WTC11 (cell line): Measurements from ENCODE around the gene RBM19. TPM values are rescaled to one million over a fixed set of nuclear protein-coding genes. Genes with fewer than 3 reads are reported as not detected.

Experiments used
- NFE2L1 ChIP-seq: sonication (generic); formaldehyde crosslinking; IDR thresholded peaks from 2 replicates; pipeline ENCODE4 v1.8.1; 2023; ENCODE audit warnings: missing genetic modification reagents
- NR3C1 ChIP-seq: sonication (generic); formaldehyde crosslinking; conservative IDR thresholded peaks from 2 replicates; pipeline ENCODE4 v1.8.1; 2023; ENCODE audit warnings: low read depth, mild to moderate bottlenecking, missing genetic modification reagents
- total RNA-seq: library from RNA; stranded (reverse); gene quantifications from 3 replicates; pipeline ENCODE4 v1.2.3, GENCODE V29; 2021
- TF ChIP-seq, protein P1 (sequence below): sonication (generic); formaldehyde crosslinking; IDR thresholded peaks from 2 replicates; pipeline ENCODE4 v1.8.0; 2022; ENCODE audit warnings: missing genetic modification reagents
- TF ChIP-seq, protein P2 (sequence below): sonication (generic); formaldehyde crosslinking; IDR thresholded peaks from 2 replicates; pipeline ENCODE4 v1.8.1; 2022; ENCODE audit warnings: low read depth, mild to moderate bottlenecking, moderate library complexity, missing genetic modification reagents, borderline replicate concordance

Gene RBM19
- total RNA-seq, 1 experiment from 2014 or later, result 60.1 TPM

DNA sequence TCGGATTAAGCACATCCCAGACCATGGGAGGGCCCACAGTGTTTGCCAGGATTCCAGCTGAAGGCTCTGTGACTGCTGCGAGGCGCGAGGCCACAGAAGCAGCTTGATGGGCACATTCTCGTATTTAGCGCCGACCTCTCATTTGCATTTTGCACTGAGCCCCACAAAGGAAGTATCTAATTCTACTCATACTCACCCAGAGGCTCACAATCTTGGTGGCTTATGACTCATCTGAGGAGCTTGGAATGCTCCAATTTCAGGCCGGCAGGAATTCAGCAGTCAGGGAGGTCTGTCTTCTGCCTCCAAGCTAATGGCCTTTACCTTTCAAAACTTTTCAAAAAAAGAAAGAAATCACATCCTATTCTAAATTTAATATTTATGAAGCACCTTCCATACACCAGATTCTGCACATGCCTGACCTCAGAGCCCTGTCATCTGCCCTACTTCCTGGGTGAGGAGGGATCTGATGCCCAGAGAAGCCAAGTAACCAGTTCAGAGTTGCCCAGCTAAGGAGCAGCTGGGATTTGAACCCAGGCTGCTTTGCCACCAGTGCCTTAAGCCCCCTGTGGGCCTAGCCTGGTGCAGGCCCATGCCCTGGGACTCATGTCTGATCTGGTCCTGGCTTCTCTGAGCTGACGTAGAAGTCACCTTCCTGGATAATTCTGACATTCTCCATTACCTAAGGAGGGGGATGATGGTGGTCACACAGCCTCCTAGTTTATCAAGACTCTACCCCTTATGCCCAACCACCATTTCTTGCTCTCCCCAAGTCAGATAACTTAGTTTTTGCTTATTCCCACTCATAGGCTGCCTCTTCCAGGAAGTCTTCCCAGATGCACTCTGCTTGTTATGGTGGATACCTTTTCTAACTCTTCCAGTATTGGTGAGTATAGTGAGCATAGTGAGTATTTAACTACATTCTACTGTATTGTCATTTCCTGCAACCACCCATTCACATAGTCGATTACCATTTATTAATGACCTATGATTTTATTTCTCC is 198.9 kb downstream of the RBM19 start (continued):
- TF ChIP-seq, protein P1, sequence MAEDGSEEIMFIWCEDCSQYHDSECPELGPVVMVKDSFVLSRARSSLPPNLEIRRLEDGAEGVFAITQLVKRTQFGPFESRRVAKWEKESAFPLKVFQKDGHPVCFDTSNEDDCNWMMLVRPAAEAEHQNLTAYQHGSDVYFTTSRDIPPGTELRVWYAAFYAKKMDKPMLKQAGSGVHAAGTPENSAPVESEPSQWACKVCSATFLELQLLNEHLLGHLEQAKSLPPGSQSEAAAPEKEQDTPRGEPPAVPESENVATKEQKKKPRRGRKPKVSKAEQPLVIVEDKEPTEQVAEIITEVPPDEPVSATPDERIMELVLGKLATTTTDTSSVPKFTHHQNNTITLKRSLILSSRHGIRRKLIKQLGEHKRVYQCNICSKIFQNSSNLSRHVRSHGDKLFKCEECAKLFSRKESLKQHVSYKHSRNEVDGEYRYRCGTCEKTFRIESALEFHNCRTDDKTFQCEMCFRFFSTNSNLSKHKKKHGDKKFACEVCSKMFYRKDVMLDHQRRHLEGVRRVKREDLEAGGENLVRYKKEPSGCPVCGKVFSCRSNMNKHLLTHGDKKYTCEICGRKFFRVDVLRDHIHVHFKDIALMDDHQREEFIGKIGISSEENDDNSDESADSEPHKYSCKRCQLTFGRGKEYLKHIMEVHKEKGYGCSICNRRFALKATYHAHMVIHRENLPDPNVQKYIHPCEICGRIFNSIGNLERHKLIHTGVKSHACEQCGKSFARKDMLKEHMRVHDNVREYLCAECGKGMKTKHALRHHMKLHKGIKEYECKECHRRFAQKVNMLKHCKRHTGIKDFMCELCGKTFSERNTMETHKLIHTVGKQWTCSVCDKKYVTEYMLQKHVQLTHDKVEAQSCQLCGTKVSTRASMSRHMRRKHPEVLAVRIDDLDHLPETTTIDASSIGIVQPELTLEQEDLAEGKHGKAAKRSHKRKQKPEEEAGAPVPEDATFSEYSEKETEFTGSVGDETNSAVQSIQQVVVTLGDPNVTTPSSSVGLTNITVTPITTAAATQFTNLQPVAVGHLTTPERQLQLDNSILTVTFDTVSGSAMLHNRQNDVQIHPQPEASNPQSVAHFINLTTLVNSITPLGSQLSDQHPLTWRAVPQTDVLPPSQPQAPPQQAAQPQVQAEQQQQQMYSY (CRISPR knock-in tag), result no peak
- no peak for TF ChIP-seq NR3C1
- TF ChIP-seq, protein P2, sequence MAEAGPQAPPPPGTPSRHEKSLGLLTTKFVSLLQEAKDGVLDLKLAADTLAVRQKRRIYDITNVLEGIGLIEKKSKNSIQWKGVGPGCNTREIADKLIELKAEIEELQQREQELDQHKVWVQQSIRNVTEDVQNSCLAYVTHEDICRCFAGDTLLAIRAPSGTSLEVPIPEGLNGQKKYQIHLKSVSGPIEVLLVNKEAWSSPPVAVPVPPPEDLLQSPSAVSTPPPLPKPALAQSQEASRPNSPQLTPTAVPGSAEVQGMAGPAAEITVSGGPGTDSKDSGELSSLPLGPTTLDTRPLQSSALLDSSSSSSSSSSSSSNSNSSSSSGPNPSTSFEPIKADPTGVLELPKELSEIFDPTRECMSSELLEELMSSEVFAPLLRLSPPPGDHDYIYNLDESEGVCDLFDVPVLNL, result no peak
- TF ChIP-seq NFE2L1 (CRISPR knock-in tag), result no peak
